Activated CD8-positive, alpha-beta memory T cell treated with anti-CD3 and anti-CD28 coated beads for 1 hour (primary cell): ENCODE measurements around the gene ZFP91.
"Not testable (repeated sequence)": the region's sequence is repeated elsewhere in the genome, so short reads cannot be mapped to it uniquely, and the experiment has no call there.

Source experiments
- DNase-seq, 2 donors: peaks; one replicate each; pipeline ENCODE4 v3.0.0-alpha.2; 2020; ENCODE audit warnings: low read depth in 1 of 2; ENCODE audit errors: extremely low read depth in 1 of 2

Gene ZFP91

GRCh38 chr11:58578635-58579191, at the start of gene ZFP91:
ZFP91 (plus strand) TSS chr11:58579063; CDS start chr11:58579282, 219 bp downstream.
- DNase-seq, result peak; percentile 91 to 95

- peak in 1 of 2 donors; percentile 13 for DNase-seq
Measured at GRCh38 chr11:58530236-58530635, 48.6 kb upstream of the ZFP91 start.

GRCh38 chr11:58531865-58532341, 47.0 kb upstream of the ZFP91 start:
- no peak for DNase-seq

GRCh38 chr11:58546841-58547240, 32.0 kb upstream of the ZFP91 start:
- DNase-seq, result no peak

- no peak for DNase-seq
Measured at GRCh38 chr11:58549644-58550043, 29.2 kb upstream of the ZFP91 start.

- DNase-seq, result no peak
Measured at GRCh38 chr11:58560842-58561241, 18.0 kb upstream of the ZFP91 start.

GRCh38 chr11:58561394-58562098, 17.3 kb upstream of the ZFP91 start:
- DNase-seq, result no peak

GRCh38 chr11:58562375-58562800, 16.5 kb upstream of the ZFP91 start:
- DNase-seq, result no peak

GRCh38 chr11:58564231-58564630, 14.6 kb upstream of the ZFP91 start:
- no peak for DNase-seq

- DNase-seq, result peak; percentile 51 to 57
Measured at GRCh38 chr11:58567889-58568512, 10.9 kb upstream of the ZFP91 start.

- not testable (repeated sequence) for DNase-seq
Measured at GRCh38 chr11:58572906-58573305, 6.0 kb upstream of the ZFP91 start.

GRCh38 chr11:58573451-58574104, 5.3 kb upstream of the ZFP91 start:
- peak; percentile 19 to 49 for DNase-seq

- no peak for DNase-seq
Measured at GRCh38 chr11:58574881-58575280, 4.0 kb upstream of the ZFP91 start.

- DNase-seq, result peak in 1 of 2 donors; percentile 24
Measured at GRCh38 chr11:58575377-58576020, 3.4 kb upstream of the ZFP91 start, which contains the start of gene LPXN. LPXN (minus strand) TSS chr11:58575856; CDS start chr11:58575772, 84 bp downstream.

- no peak for DNase-seq
Measured at GRCh38 chr11:58576887-58577471, 1.9 kb upstream of the ZFP91 start.

GRCh38 chr11:58577555-58578135, 1.2 kb upstream of the ZFP91 start:
- DNase-seq, result peak; percentile 57

- DNase-seq, result peak; percentile 85 to 90
Measured at GRCh38 chr11:58578136-58578634, 678 bp upstream of the ZFP91 start.

- peak; percentile 84 to 88 for DNase-seq
Measured at GRCh38 chr11:58579192-58580129, 598 bp downstream of the ZFP91 start.

- DNase-seq, result no peak
Measured at GRCh38 chr11:58580311-58580710, 1.4 kb downstream of the ZFP91 start.
